Measurements from ENCODE around the gene ARL6IP1. TPM values are rescaled to one million over a fixed set of nuclear protein-coding genes. Genes with fewer than 3 reads are reported as not detected.

ARL6IP1 gene
- total and polyA plus RNA-seq, 2 of the 4 experiments (the other 2 are of a cell fraction) = 78.1 to 190 TPM

- Histone ChIP-seq H2AK9ac (replicated peaks; ENCODE audit: low read depth, low read length, poor library complexity) (no peak overlapping the region), H2BK5ac (ENCODE audit: low read depth, low read length, poor library complexity, severe bottlenecking) (no peak overlapping the region), H3K4ac (ENCODE audit: low read depth, low read length) (no peak overlapping the region), H3K14ac (replicated peaks; ENCODE audit: low read depth, low read length) (no peak overlapping the region), H2AK5ac (ENCODE audit: low read depth, low read length) (no peak overlapping the region), H3K23ac (ENCODE audit: low read depth, low read length) (no peak overlapping the region), H3K18ac (ENCODE audit: low read depth, low read length) (no peak overlapping the region), H4K8ac (ENCODE audit: low read depth in 2 of 2, low read length in 2 of 2) (no peak overlapping the region), H3K9ac (ENCODE audit: low read depth, low read length) (no peak overlapping the region), H4K91ac (ENCODE audit: insufficient read depth, low read depth, low read length) (no peak overlapping the region), H4K20me1 (ENCODE audit: insufficient read depth, low read length) (peaks cover 10% of the 10 kb centered on the region; the same call in 1 of the 2 replicates), H2BK120ac (ENCODE audit: low read depth, low read length) (no peak overlapping the region), H3K27me3 (ENCODE audit: control insufficient read depth, insufficient read depth, low read length) (no peaks in the 10 kb centered on the region), H2BK15ac (ENCODE audit: low read depth, low read length) (no peak overlapping the region), H4K5ac (ENCODE audit: low read depth, low read length) (no peak overlapping the region), H2BK20ac (ENCODE audit: low read depth, low read length) (no peak overlapping the region), H3K4me3 (ENCODE audit: insufficient read depth, low read depth, low read length) (no peak overlapping the region), H3K9me1 (ENCODE audit: insufficient read depth, low read length) (0 out of 2 replicates have a peak, but pooled peaks cover 3% of the 10 kb centered on the region), H3K56ac (ENCODE audit: extremely low read depth, insufficient read depth, low read length) (no peak overlapping the region), H3K36me3 (ENCODE audit: control insufficient read depth, insufficient read depth, low read length) (peaks cover 13% of the 10 kb centered on the region), H3K4me2 (ENCODE audit: low read depth, low read length) (no peak overlapping the region), H3K79me1 (ENCODE audit: low read depth in 1 of 2, low read length in 2 of 2) (peaks cover 3 to 14% of the 10 kb centered on the region in 2 experiments; a peak in 2 of 4 replicates), H3K27ac (ENCODE audit: insufficient read depth, low read length) (no peak overlapping the region), H2AFZ (replicated peaks; ENCODE audit: low read length, poor library complexity) (no peak overlapping the region), H3K4me1 (ENCODE audit: control insufficient read depth, insufficient read depth, low read length) (no peaks in the 10 kb centered on the region), H3K9me3 (ENCODE audit: control insufficient read depth, insufficient read depth, low read length) (no peaks in the 10 kb centered on the region)
- no peak for TF ChIP-seq SMC3 (IDR thresholded peaks at IDR 0.05; ENCODE audit: low read depth, low read length)
- TF ChIP-seq CHD1 (IDR thresholded peaks at IDR 0.05; ENCODE audit: low read depth, low read length) = no peak
- TF ChIP-seq CTCF (conservative IDR thresholded peaks at IDR 0.05; ENCODE audit: low read depth, low read length) = no peak
- TF ChIP-seq USF2 (IDR thresholded peaks at IDR 0.05; ENCODE audit: low read depth, low read length) = no peak
- no peak for TF ChIP-seq ELK1 (IDR thresholded peaks at IDR 0.05; ENCODE audit: borderline replicate concordance, low read depth, low read length)
- TF ChIP-seq CEBPB (IDR thresholded peaks at IDR 0.05; ENCODE audit: low read depth, low read length) = no peak
- dilution Hi-C loops (cut with HindIII; ENCODE audit: low sequenced_read_pairs, unreplicated experiment) = no loop called here
- ChIA-PET POLR2A (ENCODE audit: unreplicated experiment) (no interaction called here), CTCF (no interaction called here)
- no CpG with 5 or more reads among the region's 2 CpGs for WGBS, 2 experiments (ENCODE audit: extremely low coverage in 2 of 2, insufficient read length in 1 of 2)
- no peak for DNase-seq
- in situ Hi-C loops (cut with MboI; ENCODE audit: low sequenced_read_pairs) = no loop called here
- no peak for ATAC-seq (ENCODE audit: low read depth)
- intact Hi-C loops (cut with micrococcal nuclease) = loop anchor here (10.0 kb wide), 1 partner anchor 259 kb away; the partner anchor contains the start of gene COQ7
- BruUV-seq (replicated peaks) = no TSS peak
Observed at GRCh38 chr16:18805257-18805773, 4.0 kb upstream of the ARL6IP1 start.
